A673 (cell line): Measurements from ENCODE around the gene LRRC8C. TPM values are rescaled to one million over a fixed set of nuclear protein-coding genes. Genes with fewer than 3 reads are reported as not detected.

ENCODE experiments used
- BruUV-seq: library from RNA; stranded (reverse); fragments of 400-500 nt; replicated peaks from 2 replicates; lab custom pipeline; 2021; lab: Mats Ljungman, UMichigan
- CTCF ChIA-PET: fragments of 300-600 bp; sonication (Branson Sonifier 250); formaldehyde crosslinking; loops from one replicate; lab custom pipeline; 2022; ENCODE audit warnings: antibody characterized with exemption; lab: Charles Lee
- POLR2A ChIA-PET: fragments of 300-600 bp; sonication (Branson Sonifier 250); formaldehyde crosslinking; loops from one replicate; lab custom pipeline; 2022; ENCODE audit warnings: antibody characterized with exemption; ENCODE audit not compliant: low non-redundant PET; lab: Charles Lee
- DNase-seq: peaks from one replicate; pipeline ENCODE4 v3.0.0-alpha.2; 2015; ENCODE audit warnings: low spot score
- H3K27ac ChIP-seq: fragments of 200-600 bp; sonication (generic); 2 replicates; pipeline ENCODE4 v1.5.1; 2016; ENCODE audit warnings: mixed run types, low read depth, mild to moderate bottlenecking, mixed read lengths, antibody characterized with exemption, low read length; ENCODE audit not compliant: poor library complexity, severe bottlenecking
- H3K27me3 ChIP-seq: fragments of 200-600 bp; sonication (generic); replicated peaks from 2 replicates; pipeline ENCODE4 v1.6.1; 2017; ENCODE audit warnings: mixed run types, low read depth, mild to moderate bottlenecking, mixed read lengths, antibody characterized with exemption, low read length; ENCODE audit not compliant: insufficient read depth, poor library complexity
- H3K36me3 ChIP-seq: fragments of 200-600 bp; sonication (generic); 2 replicates; pipeline ENCODE4 v1.6.1; 2016; ENCODE audit warnings: mixed run types, mild to moderate bottlenecking, mixed read lengths, antibody characterized with exemption, low read length; ENCODE audit not compliant: insufficient read depth, poor library complexity, severe bottlenecking
- H3K4me1 ChIP-seq: fragments of 200-600 bp; sonication (generic); 2 replicates; pipeline ENCODE4 v1.6.1; 2017; ENCODE audit warnings: mixed run types, mild to moderate bottlenecking, mixed read lengths, antibody characterized with exemption, low read length; ENCODE audit not compliant: insufficient read depth, poor library complexity, severe bottlenecking
- H3K4me3 ChIP-seq: fragments of 200-600 bp; sonication (generic); 2 replicates; pipeline ENCODE4 v1.5.1; 2016; ENCODE audit warnings: low read depth, mixed run types, mild to moderate bottlenecking, mixed read lengths, low read length; ENCODE audit not compliant: poor library complexity, severe bottlenecking
- H3K9me3 ChIP-seq: fragments of 200-600 bp; sonication (generic); 2 replicates; pipeline ENCODE4 v1.6.1; 2016; ENCODE audit warnings: mixed run types, low read depth, mild to moderate bottlenecking, mixed read lengths, antibody characterized with exemption, low read length; ENCODE audit not compliant: poor library complexity, severe bottlenecking
- EZH2 ChIP-seq: fragments of 200-600 bp; sonication (generic); IDR thresholded peaks from 2 replicates; pipeline ENCODE4 v1.6.1; 2017; ENCODE audit warnings: borderline replicate concordance, low read depth, mild to moderate bottlenecking, mixed read lengths, antibody characterized with exemption, low read length; ENCODE audit not compliant: poor library complexity, severe bottlenecking
- intact Hi-C: fragments of 100-400 bp; cut with micrococcal nuclease; formaldehyde crosslinking; loops from one replicate; pipeline ENCODE4 v1.10.0; 2022; ENCODE audit not compliant: unreplicated experiment
- total RNA-seq: library from RNA; stranded (reverse); gene quantifications from 2 replicates; pipeline ENCODE4 v1.2.3, GENCODE V29; 2021
- TF ChIP-seq, protein P1 (sequence below): fragments of 300-800, 200-600 bp; sonication (generic); conservative IDR thresholded peaks from 2 replicates; pipeline ENCODE4 v1.5.1; 2017; ENCODE audit warnings: low read depth, mild to moderate bottlenecking, antibody characterized with exemption, low read length, moderate library complexity, mixed read lengths

Gene LRRC8C
- total RNA-seq, 1 experiment from 2014 or later = 6.9 TPM

DNA sequence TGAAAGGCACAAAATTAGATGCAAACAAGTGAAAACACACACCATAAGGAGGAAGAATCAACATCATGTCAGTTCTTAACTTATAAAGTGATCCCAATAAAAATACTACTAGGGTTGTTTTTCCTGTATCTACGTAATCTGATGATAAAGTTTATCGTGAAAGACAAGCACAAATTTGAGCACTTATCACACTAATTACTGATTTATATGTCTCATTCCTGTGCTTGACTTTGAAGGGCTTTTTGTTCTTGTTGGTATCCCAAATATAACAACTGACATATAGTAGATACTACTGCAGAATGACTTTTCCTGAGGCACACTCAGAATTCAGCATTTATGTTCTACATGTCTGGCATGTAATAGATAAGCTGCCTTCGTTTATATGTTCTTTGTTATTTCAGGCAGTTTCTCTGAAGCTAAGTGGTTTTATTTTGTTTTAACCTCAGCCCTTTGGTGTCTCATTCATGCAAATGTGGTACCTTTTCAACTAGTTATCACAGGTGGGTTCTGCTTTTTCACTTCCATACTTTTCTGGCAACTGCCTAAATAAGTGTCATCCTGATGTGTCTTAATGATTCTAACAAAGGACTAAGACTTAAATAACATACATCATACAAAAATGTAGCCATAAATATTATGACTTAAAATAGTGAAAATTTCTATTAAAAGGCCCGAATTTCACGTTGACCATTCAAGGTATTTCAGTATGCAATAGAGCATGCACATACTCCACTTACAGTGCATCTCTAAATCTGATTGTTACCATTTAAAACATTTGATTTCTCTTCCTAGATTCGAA, 73.2 kb downstream of the LRRC8C start:
- BruUV-seq = no TSS peak
- intact Hi-C loops = no loop called here
- Histone ChIP-seq H3K4me1 (peaks cover 21% of the 10 kb centered on the region), H3K4me3 (no peak overlapping the region), H3K27ac (no peak overlapping the region), H3K27me3 (no peaks in the 10 kb centered on the region), H3K9me3 (no peaks in the 10 kb centered on the region), H3K36me3 (no peaks in the 10 kb centered on the region)
- ChIA-PET CTCF (no interaction called here), POLR2A (interaction anchor here (0.7 kb wide), 1 partner anchor 871 kb away, joined by 4 read pairs; no protein-coding TSS in a partner anchor)
- no peak for DNase-seq
- TF ChIP-seq, protein P1, sequence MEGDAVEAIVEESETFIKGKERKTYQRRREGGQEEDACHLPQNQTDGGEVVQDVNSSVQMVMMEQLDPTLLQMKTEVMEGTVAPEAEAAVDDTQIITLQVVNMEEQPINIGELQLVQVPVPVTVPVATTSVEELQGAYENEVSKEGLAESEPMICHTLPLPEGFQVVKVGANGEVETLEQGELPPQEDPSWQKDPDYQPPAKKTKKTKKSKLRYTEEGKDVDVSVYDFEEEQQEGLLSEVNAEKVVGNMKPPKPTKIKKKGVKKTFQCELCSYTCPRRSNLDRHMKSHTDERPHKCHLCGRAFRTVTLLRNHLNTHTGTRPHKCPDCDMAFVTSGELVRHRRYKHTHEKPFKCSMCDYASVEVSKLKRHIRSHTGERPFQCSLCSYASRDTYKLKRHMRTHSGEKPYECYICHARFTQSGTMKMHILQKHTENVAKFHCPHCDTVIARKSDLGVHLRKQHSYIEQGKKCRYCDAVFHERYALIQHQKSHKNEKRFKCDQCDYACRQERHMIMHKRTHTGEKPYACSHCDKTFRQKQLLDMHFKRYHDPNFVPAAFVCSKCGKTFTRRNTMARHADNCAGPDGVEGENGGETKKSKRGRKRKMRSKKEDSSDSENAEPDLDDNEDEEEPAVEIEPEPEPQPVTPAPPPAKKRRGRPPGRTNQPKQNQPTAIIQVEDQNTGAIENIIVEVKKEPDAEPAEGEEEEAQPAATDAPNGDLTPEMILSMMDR = no peak
- TF ChIP-seq EZH2 = no peak

DNA sequence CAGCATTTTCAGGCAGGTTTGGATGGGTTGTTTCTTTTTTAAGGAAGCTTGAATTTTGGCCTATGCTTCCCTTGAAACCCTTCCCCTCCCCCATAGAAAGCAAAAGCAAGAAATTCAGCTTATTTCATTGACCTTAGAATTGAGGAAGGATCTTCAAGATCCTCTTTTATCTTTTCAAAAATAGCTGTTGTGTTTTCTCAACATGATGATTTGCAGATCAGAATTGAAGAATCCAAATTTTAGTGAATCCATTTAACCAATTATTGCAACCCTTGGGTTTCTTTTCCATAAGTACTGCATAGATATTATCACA, 73.7 kb downstream of the LRRC8C start:
- peaks cover 21% of the 10 kb centered on the region for H3K4me1 ChIP-seq
- intact Hi-C loops = no loop called here
- POLR2A ChIA-PET = no interaction called here

DNA sequence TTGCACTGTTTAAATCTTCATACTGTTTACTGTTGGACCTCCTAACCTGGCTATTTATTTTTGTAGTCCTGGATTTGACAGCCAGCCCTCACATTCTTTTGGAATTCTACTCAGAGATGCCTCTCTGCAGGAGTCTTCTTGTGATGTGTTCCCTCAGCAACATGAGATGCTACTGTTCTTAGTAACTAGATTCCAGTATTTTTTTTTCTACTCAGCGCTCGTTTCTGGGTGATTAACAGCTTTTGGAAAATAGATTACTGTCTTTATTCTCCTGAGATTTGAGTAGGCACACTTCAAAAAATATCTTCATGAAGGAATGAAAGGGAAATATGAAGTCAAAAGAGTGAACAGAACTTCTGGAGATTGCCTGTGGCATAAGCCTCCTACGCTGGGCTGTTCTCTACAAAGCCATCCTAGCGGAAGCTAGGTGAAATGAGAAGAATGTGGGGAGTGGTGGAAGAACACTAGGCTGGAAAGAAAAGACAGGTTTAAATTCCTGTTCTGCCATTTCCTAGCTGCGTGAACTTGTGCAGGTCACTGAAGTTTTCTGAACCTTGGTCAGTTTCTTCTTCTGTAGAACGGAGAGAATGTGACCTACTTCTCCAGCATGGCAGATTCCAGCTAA, 75.9 kb downstream of the LRRC8C start:
- ChIA-PET POLR2A (no interaction called here), CTCF (no interaction called here)
- DNase-seq = peak; percentile 38
- H3K4me3 ChIP-seq = no peak overlapping the region
- H3K36me3 ChIP-seq = peaks cover 4% of the 10 kb centered on the region
- intact Hi-C loops = no loop called here
- H3K27ac ChIP-seq = no peak overlapping the region
- TF ChIP-seq, protein P1 = no peak
- TF ChIP-seq EZH2 = no peak
- no peaks in the 10 kb centered on the region for H3K9me3 ChIP-seq
- BruUV-seq = no TSS peak
- H3K27me3 ChIP-seq = no peaks in the 10 kb centered on the region
- peaks cover 21% of the 10 kb centered on the region for H3K4me1 ChIP-seq

More for the DNA sequence above, 73.7 kb downstream of the LRRC8C start:
- Histone ChIP-seq H3K4me3 (no peak overlapping the region), H3K36me3 (no peaks in the 10 kb centered on the region), H3K27ac (no peak overlapping the region), H3K27me3 (no peaks in the 10 kb centered on the region), H3K9me3 (no peaks in the 10 kb centered on the region)
- TF ChIP-seq, protein P1 = no peak
- no peak for TF ChIP-seq EZH2
- no peak for DNase-seq
- BruUV-seq = no TSS peak
- CTCF ChIA-PET = no interaction called here
